Left ventricle myocardium inferior (tissue), 1 donor: ENCODE results near the gene B3GNT5. TPM values are rescaled to one million over a fixed set of nuclear protein-coding genes. Genes with fewer than 3 reads are reported as not detected.

Source experiments
- DNase-seq: peaks from one replicate; pipeline ENCODE4 v3.0.0-alpha.2; 2020
- H3K27ac ChIP-seq: fragments of 200-600 bp; replicated peaks from 2 replicates; pipeline ENCODE4 v1.8.0; 2021
- H3K27me3 ChIP-seq: fragments of 200-600 bp; 2 replicates; pipeline ENCODE4 v1.8.0; 2021; ENCODE audit warnings: low read depth
- H3K36me3 ChIP-seq: fragments of 200-600 bp; 2 replicates; pipeline ENCODE4 v1.8.0; 2021
- H3K4me1 ChIP-seq: fragments of 200-600 bp; 2 replicates; pipeline ENCODE4 v1.8.0; 2021
- H3K4me3 ChIP-seq: fragments of 200-600 bp; 2 replicates; pipeline ENCODE4 v1.8.0; 2021; ENCODE audit warnings: mild to moderate bottlenecking, moderate library complexity
- H3K9me3 ChIP-seq: fragments of 200-600 bp; replicated peaks from 2 replicates; pipeline ENCODE4 v1.8.0; 2021
- intact Hi-C: fragments of 100-400 bp; cut with micrococcal nuclease; formaldehyde crosslinking; loops from one replicate; pipeline ENCODE4 v1.11.0; 2022
- total RNA-seq: library from RNA; stranded (reverse); fragmentation: NEBNext Ultra II Directional; extraction: Animal tissue kit (Norgen Biotek cat#: 25700); gene quantifications from one replicate; pipeline ENCODE4 v1.2.1, GENCODE V29; 2021
- TF ChIP-seq, protein P1 (sequence below): fragments of 200-600 bp; IDR thresholded peaks from 2 replicates; pipeline ENCODE4 v1.8.0; 2021; ENCODE audit warnings: antibody characterized with exemption, mild to moderate bottlenecking, borderline replicate concordance
- donor health status: DM: no; HTN: yes; CAD: no; lungs with severe emphysema.

The B3GNT5 gene
- total RNA-seq, 1 donor from 2014 or later: 2.1 TPM

DNA sequence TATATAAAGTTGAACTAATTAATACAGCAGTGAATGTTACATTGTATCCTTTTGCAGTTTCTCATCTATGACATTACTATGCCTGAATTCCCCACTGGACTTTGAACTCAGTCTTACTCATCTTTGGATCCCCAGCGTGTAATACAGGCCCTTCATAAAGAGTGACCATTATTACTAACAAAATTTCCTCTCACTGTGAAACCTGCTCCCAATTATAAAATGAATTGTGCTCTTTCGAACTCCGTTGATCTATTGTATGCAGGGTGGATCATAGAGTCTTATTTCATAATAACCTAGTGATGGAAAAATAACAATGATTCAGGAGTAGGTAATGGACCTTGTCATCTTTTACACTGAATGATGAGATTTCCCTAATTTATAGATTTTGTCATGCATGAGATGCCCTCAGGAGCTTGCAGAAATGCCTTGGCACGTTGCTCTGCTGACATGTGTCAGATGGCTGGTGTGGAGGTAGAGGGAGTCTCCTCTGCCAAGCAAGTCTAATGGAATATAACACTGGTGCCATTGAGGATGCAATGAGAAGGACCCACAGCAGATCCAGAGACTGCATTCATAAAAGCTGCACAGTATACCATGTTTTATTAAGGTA, 25.5 kb downstream of the B3GNT5 start:
- no peak for DNase-seq
- TF ChIP-seq, protein P1, sequence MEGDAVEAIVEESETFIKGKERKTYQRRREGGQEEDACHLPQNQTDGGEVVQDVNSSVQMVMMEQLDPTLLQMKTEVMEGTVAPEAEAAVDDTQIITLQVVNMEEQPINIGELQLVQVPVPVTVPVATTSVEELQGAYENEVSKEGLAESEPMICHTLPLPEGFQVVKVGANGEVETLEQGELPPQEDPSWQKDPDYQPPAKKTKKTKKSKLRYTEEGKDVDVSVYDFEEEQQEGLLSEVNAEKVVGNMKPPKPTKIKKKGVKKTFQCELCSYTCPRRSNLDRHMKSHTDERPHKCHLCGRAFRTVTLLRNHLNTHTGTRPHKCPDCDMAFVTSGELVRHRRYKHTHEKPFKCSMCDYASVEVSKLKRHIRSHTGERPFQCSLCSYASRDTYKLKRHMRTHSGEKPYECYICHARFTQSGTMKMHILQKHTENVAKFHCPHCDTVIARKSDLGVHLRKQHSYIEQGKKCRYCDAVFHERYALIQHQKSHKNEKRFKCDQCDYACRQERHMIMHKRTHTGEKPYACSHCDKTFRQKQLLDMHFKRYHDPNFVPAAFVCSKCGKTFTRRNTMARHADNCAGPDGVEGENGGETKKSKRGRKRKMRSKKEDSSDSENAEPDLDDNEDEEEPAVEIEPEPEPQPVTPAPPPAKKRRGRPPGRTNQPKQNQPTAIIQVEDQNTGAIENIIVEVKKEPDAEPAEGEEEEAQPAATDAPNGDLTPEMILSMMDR: no peak
- Histone ChIP-seq H3K9me3 (no peaks in the 10 kb centered on the region), H3K27ac (no peak overlapping the region), H3K27me3 (no peaks in the 10 kb centered on the region), H3K4me1 (peaks cover 10% of the 10 kb centered on the region), H3K4me3 (no peak overlapping the region), H3K36me3 (no peaks in the 10 kb centered on the region)
- intact Hi-C loops: no loop called here

DNA sequence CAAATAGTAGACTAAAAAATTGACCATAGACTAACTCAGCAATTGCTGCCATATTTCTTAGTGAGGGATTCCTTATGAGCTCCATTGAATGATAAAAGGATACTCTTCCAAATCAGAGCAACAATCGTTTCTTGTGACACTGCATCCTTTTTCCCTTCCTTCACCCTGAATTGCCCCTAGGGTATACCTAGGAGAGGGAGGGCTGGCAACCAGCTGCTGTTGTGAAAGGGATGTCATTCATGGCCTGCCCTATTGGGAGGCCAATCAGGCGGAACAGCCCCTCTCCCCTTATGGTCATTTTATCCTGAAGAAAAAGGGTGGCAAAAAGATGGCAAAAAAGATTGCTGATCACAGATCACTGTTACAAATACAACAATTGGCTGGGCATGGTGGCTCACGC, 26.3 kb downstream of the B3GNT5 start:
- Histone ChIP-seq H3K27ac (no peak overlapping the region), H3K9me3 (no peaks in the 10 kb centered on the region), H3K4me1 (peaks cover 10% of the 10 kb centered on the region), H3K4me3 (no peak overlapping the region), H3K27me3 (no peaks in the 10 kb centered on the region), H3K36me3 (no peaks in the 10 kb centered on the region)
- intact Hi-C loops: no loop called here
- TF ChIP-seq, protein P1: no peak
- DNase-seq: no peak

DNA sequence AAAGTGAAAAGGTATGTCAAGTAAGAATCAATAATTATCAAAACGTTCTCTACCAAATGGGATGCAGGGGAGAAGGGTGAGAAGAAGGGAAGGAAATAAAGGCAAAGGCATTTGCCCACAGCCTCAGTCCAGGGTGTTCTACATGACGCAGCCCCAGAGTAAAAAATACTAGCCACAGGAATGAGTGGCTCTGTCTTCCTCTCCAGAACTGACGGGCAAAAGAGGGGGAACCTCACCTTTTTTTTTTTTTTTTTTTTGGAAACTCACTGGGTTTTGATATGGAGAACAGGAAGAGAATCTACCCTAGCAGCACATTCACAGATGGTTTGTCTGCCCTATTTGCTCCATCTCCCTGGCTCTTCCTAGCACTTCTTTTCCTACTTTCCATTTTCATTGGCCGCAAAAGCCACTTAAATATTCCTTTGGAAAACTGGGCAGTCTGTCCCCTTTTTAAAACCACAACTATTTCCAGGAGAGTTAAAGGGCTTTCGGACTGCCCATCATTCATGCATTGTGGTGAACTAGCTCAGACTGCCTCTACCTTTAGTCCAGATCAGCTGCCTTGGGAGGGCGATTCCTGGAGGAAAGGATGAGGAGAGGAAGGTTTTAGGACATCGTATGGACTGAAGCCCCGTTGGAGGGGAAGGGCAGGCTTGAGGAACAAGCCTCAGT, 28.2 kb downstream of the B3GNT5 start:
- no peaks in the 10 kb centered on the region for H3K36me3 ChIP-seq
- TF ChIP-seq, protein P1: no peak
- no peak for DNase-seq
- H3K4me3 ChIP-seq: no peak overlapping the region
- H3K27me3 ChIP-seq: no peaks in the 10 kb centered on the region
- H3K9me3 ChIP-seq: no peaks in the 10 kb centered on the region
- H3K27ac ChIP-seq: no peak overlapping the region
- peaks cover 19% of the 10 kb centered on the region for H3K4me1 ChIP-seq
- intact Hi-C loops: no loop called here

DNA sequence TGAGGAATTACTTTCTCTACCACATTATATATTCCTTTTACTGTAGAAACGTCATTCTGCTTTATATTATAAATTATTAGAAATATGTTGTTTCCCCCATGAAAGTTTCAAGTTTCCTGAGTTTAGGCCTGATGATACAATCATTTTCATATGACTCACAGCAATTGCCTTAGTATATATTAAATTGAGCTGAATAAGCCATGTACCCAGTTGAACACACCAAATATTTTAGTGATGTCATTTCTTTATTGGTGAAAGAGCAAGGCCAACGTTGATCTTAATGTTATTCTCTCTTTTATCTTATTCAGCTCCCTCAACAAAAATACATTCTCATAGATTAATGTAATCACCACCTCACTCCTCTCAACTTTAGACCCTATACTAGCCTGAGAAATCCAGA, 30.8 kb downstream of the B3GNT5 start:
- peaks cover 23% of the 10 kb centered on the region for H3K4me1 ChIP-seq
- TF ChIP-seq, protein P1: no peak
- H3K27ac ChIP-seq: no peak overlapping the region
- no peaks in the 10 kb centered on the region for H3K27me3 ChIP-seq
- H3K9me3 ChIP-seq: no peaks in the 10 kb centered on the region
- intact Hi-C loops: no loop called here
- no peak overlapping the region for H3K4me3 ChIP-seq
- DNase-seq: no peak
- no peaks in the 10 kb centered on the region for H3K36me3 ChIP-seq

DNA sequence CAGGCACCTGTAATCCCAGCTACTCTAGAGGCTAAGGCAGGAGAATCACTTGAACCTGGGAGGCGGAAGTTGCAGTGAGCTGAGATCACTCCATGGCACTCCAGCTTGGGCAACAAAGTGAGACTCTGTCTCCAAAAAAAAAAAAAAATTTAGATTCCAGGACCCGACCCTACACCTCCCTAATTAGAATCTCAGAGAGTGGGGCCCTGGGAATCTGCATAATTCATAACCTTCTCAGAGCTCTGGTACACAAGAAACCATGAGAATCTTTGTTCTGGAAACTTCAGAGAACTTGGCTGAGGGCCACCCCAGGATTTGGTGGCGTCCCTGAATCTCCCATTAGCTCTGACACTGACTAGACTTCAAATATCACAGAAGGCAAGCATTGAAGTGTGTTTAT, 31.5 kb downstream of the B3GNT5 start:
- Histone ChIP-seq H3K4me3 (no peak overlapping the region), H3K27me3 (no peaks in the 10 kb centered on the region), H3K27ac (no peak overlapping the region), H3K9me3 (no peaks in the 10 kb centered on the region), H3K4me1 (peaks cover 23% of the 10 kb centered on the region), H3K36me3 (no peaks in the 10 kb centered on the region)
- intact Hi-C loops: no loop called here
- no peak for DNase-seq
- TF ChIP-seq, protein P1: no peak
